B cell (primary cell): Measurements from ENCODE around the gene PCDHGA5. TPM values are rescaled to one million over a fixed set of nuclear protein-coding genes. Genes with fewer than 3 reads are reported as not detected.

Experiments
- ATAC-seq: fragments of 200-7000 bp; cut with Tn5 transposase; one replicate; pipeline ENCODE4 v1.10.0; 2021; ENCODE audit warnings: low read depth, mild to moderate bottlenecking, moderate number of reproducible peaks, moderate library complexity
- CTCF ChIA-PET: fragments of 350-600 bp; sonication (Branson Sonifier 250); formaldehyde crosslinking; loops from one replicate; lab custom pipeline; 2021; ENCODE audit warnings: antibody characterized with exemption, inconsistent platforms; lab: Charles Lee
- POLR2A ChIA-PET: fragments of 350-600 bp; sonication (Branson Sonifier 250); formaldehyde crosslinking; loops from one replicate; lab custom pipeline; 2021; ENCODE audit warnings: antibody characterized with exemption; lab: Charles Lee
- DNase-seq: peaks from one replicate; pipeline ENCODE4 v3.0.0; 2013
- H2AFZ ChIP-seq: 2 replicates; pipeline ENCODE4 v1.6.1; 2012; ENCODE audit warnings: mild to moderate bottlenecking, low read depth, low read length; ENCODE audit not compliant: insufficient read depth, poor library complexity, severe bottlenecking
- H3K27ac ChIP-seq, 2 donors: 1 replicate in 1 of 2; 2 replicates in 1 of 2; pipeline ENCODE4 v1.5.1; 2012 to 2013; ENCODE audit warnings: low read length in 2 of 2, mild to moderate bottlenecking in 2 of 2, moderate library complexity in 1 of 2
- H3K27me3 ChIP-seq, 4 experiments: fragments of 200-600 bp in 1 of 4; sonication (generic) in 1 of 4; replicated peaks in 1 of 4; 1 replicate in 2 of 4; 2 replicates in 2 of 4; pipeline versions ENCODE4 v1.6.1 to v1.7.0; 2013 to 2016; ENCODE audit warnings: low read length in 3 of 4, mild to moderate bottlenecking in 2 of 4, mixed read lengths in 1 of 4, moderate library complexity in 1 of 4; ENCODE audit not compliant: insufficient read depth in 4 of 4, control insufficient read depth in 3 of 4; ENCODE audit errors: control extremely low read depth in 1 of 4
- H3K36me3 ChIP-seq, 2 experiments: replicated peaks in 1 of 2; 1 replicate in 1 of 2; 2 replicates in 1 of 2; pipeline versions ENCODE4 v1.6.1 to v1.7.1; 2013; ENCODE audit warnings: low read length in 1 of 2; ENCODE audit not compliant: insufficient read depth in 2 of 2, control insufficient read depth in 1 of 2; ENCODE audit errors: control extremely low read depth in 1 of 2, extremely low read depth in 1 of 2
- H3K4me1 ChIP-seq, 2 donors: fragments of 200-600 bp in 1 of 2; sonication (generic) in 1 of 2; 1 replicate in 1 of 2; 2 replicates in 1 of 2; pipeline versions ENCODE4 v1.5.1 to v1.6.1; 2013 to 2017; ENCODE audit warnings: low read length in 2 of 2; ENCODE audit not compliant: control insufficient read depth in 2 of 2, insufficient read depth in 2 of 2
- H3K4me2 ChIP-seq: replicated peaks from 2 replicates; pipeline ENCODE3; 2012; ENCODE audit warnings: mild to moderate bottlenecking, low read depth, low read length; ENCODE audit not compliant: poor library complexity, severe bottlenecking
- H3K4me3 ChIP-seq, 5 experiments: fragments of 200-600 bp in 1 of 5; sonication (generic) in 1 of 5; 1 replicate in 3 of 5; 2 replicates in 2 of 5; pipeline versions ENCODE4 v1.5.1 to v1.7.0; 2011 to 2016; ENCODE audit warnings: low read length in 4 of 5, mild to moderate bottlenecking in 4 of 5, low read depth in 2 of 5, control low read depth in 1 of 5, moderate library complexity in 1 of 5; ENCODE audit not compliant: insufficient read depth in 1 of 5; ENCODE audit errors: control extremely low read depth in 1 of 5, extremely low read depth in 1 of 5
- H3K79me2 ChIP-seq: fragments of 200-600 bp; sonication (generic); one replicate; pipeline ENCODE4 v1.6.0; 2016; ENCODE audit warnings: low read length; ENCODE audit not compliant: control insufficient read depth, insufficient read depth
- H3K9ac ChIP-seq: fragments of 200-600 bp; sonication (generic); 2 replicates; pipeline ENCODE4 v1.6.1; 2017; ENCODE audit warnings: mild to moderate bottlenecking, low read length, moderate library complexity
- H3K9me3 ChIP-seq, 3 donors: one replicate each; pipeline versions ENCODE4 v1.6.1 to v1.7.1; 2013; ENCODE audit warnings: low read length in 2 of 3; ENCODE audit not compliant: control insufficient read depth in 2 of 3, insufficient read depth in 1 of 3; ENCODE audit errors: control extremely low read depth in 1 of 3
- H4K20me1 ChIP-seq: 2 replicates; pipeline ENCODE4 v1.6.0; 2012; ENCODE audit warnings: mild to moderate bottlenecking, low read length; ENCODE audit not compliant: insufficient read depth, control insufficient read depth, poor library complexity, severe bottlenecking
- H3K27ac Mint-ChIP-seq: one replicate; pipeline ENCODE4 v1.8.0; 2021; ENCODE audit warnings: mixed read lengths
- H3K27me3 Mint-ChIP-seq: one replicate; pipeline ENCODE4 v1.8.0; 2021; ENCODE audit warnings: mixed read lengths
- H3K4me1 Mint-ChIP-seq: one replicate; pipeline ENCODE4 v1.8.0; 2021; ENCODE audit warnings: mixed read lengths
- H3K4me3 Mint-ChIP-seq: one replicate; pipeline ENCODE4 v1.8.0; 2021; ENCODE audit warnings: mixed read lengths
- H3K9me3 Mint-ChIP-seq: one replicate; pipeline ENCODE4 v1.8.0; 2022; ENCODE audit warnings: mixed read lengths; ENCODE audit not compliant: insufficient read depth
- EZH2 ChIP-seq: IDR thresholded peaks from 2 replicates; pipeline ENCODE4 v1.6.1; 2012; ENCODE audit warnings: borderline replicate concordance, low read depth, mild to moderate bottlenecking, moderate library complexity, low read length; ENCODE audit not compliant: insufficient read depth, poor library complexity, severe bottlenecking
- WGBS: methylation state at CpG from one replicate; pipeline ENCODE4 v1.1.5; 2013; ENCODE audit warnings: missing lambda C conversion rate; ENCODE audit not compliant: insufficient coverage; 5-methylcytosine and 5-hydroxymethylcytosine counted together
- intact Hi-C: fragments of 100-400 bp; cut with micrococcal nuclease; formaldehyde crosslinking; loops from one replicate; pipeline ENCODE4 v1.10.0; 2022
- polyA plus RNA-seq: library from polyadenylated mRNA; depleted of rRNA; stranded (reverse); fragments of >200 nt; gene quantifications from 2 replicates; pipeline ENCODE4 v1.2.3, GENCODE V29; 2012
- total RNA-seq, 2 donors: library from RNA; stranded (reverse); fragments of 120-200 nt in 1 of 2; gene quantifications; 1 replicate in 1 of 2; 2 replicates in 1 of 2; pipeline versions ENCODE4 v1.2.3 to v1.2.4, GENCODE V29; 2013 to 2022
- TF ChIP-seq, protein P1 (sequence below): fragments of 200-600 bp; IDR thresholded peaks from one replicate; pipeline ENCODE4 v1.8.0; 2022; ENCODE audit warnings: antibody characterized with exemption, mild to moderate bottlenecking

PCDHGA5 gene
- total and polyA plus RNA-seq, 2 donors (not counting 1 experiment from before 2014, with no cell fraction given), result 0.21 to 1.7 TPM

DNA sequence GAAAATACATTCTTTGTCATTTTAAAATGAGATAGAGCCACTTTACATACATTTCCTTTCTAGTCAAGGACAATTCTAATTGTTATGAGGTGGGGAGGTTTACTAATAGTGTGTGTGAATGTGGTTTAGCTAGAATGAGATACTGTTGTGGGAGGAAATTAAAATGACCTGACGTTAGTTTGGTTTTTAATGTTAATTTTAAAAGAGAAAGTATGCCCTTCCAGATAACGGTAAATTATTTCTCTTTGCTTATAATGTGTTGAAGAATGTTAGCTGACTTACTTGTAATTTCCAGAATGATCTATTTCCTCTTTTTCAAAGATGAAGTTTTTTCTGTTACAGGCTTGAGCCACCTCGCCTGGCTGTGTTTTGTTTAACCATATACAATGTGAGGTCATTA, 41.7 kb upstream of the PCDHGA5 start:
- Histone ChIP-seq H3K9ac (no peak overlapping the region), H3K27me3 (peaks cover 0 to 7% (median 1%) of the 10 kb centered on the region in 4 experiments), H3K4me1 (peaks cover 23 to 25% of the 10 kb centered on the region in 2 donors), H4K20me1 (no peaks in the 10 kb centered on the region), H3K4me3 (no peak overlapping the region), H3K36me3 (peaks cover 9 to 13% of the 10 kb centered on the region in 2 experiments), H3K9me3 (peaks cover 21 to 56% (median 50%) of the 10 kb centered on the region in 3 donors), H2AFZ (no peak overlapping the region), H3K79me2 (peaks cover 27% of the 10 kb centered on the region), H3K4me2 (no peak overlapping the region), H3K27ac (no peak overlapping the region)
- Mint-ChIP-seq H3K27me3 (peaks cover 12% of the 10 kb centered on the region), H3K4me3 (no peak overlapping the region), H3K4me1 (peaks cover 31% of the 10 kb centered on the region), H3K9me3 (peaks cover 16% of the 10 kb centered on the region), H3K27ac (no peak overlapping the region)
- TF ChIP-seq, protein P1, sequence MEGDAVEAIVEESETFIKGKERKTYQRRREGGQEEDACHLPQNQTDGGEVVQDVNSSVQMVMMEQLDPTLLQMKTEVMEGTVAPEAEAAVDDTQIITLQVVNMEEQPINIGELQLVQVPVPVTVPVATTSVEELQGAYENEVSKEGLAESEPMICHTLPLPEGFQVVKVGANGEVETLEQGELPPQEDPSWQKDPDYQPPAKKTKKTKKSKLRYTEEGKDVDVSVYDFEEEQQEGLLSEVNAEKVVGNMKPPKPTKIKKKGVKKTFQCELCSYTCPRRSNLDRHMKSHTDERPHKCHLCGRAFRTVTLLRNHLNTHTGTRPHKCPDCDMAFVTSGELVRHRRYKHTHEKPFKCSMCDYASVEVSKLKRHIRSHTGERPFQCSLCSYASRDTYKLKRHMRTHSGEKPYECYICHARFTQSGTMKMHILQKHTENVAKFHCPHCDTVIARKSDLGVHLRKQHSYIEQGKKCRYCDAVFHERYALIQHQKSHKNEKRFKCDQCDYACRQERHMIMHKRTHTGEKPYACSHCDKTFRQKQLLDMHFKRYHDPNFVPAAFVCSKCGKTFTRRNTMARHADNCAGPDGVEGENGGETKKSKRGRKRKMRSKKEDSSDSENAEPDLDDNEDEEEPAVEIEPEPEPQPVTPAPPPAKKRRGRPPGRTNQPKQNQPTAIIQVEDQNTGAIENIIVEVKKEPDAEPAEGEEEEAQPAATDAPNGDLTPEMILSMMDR, result no peak
- no peak for TF ChIP-seq EZH2
- DNase-seq, result no peak
- no peak for ATAC-seq
- intact Hi-C loops, result loop anchor here (5.0 to 10.0 kb wide), 6 partner anchors 93 to 1217 kb away; partner anchors contain the start of genes ANKHD1, APBB3, DELE1 and GNPDA1
- no CpG with 5 or more reads among the region's 3 CpGs for WGBS
- CTCF ChIA-PET, result interaction anchor here (0.6 to 1.0 kb wide), 2 partner anchors 99 to 1051 kb away, joined by 3 to 5 read pairs; partner anchors contain the start of gene PCDHB14
- POLR2A ChIA-PET, result no interaction called here
